GM23338 (cell line): ENCODE data around the gene TMPRSS2. TPM values are rescaled to one million over a fixed set of nuclear protein-coding genes. Genes with fewer than 3 reads are reported as not detected.

ENCODE experiments used
- ATAC-seq: fragments of 200-7000 bp; cut with Tn5 transposase; 3 replicates; pipeline ENCODE4 v1.9.1; 2020
- DNase-seq: peaks from one replicate; pipeline ENCODE4 v3.0.0-alpha.2; 2015; ENCODE audit warnings: low spot score
- H2AFZ ChIP-seq: fragments of 200-600 bp; sonication (generic); 2 replicates; pipeline ENCODE4 v1.8.0; 2016; ENCODE audit warnings: antibody characterized with exemption, mild to moderate bottlenecking, moderate library complexity
- H3F3A ChIP-seq: fragments of 200-600 bp; sonication (generic); replicated peaks from 2 replicates; pipeline ENCODE4 v1.8.0; 2017; ENCODE audit warnings: antibody characterized with exemption, mixed run types, low read depth
- H3K27ac ChIP-seq: fragments of 200-600 bp; sonication (generic); 2 replicates; pipeline ENCODE4 v1.6.1; 2016; ENCODE audit warnings: low read depth
- H3K27me3 ChIP-seq: fragments of 200-600 bp; sonication (generic); 2 replicates; pipeline ENCODE4 v1.8.0; 2016; ENCODE audit warnings: mild to moderate bottlenecking, mixed run types, moderate library complexity; ENCODE audit not compliant: insufficient read depth
- H3K36me3 ChIP-seq: fragments of 200-600 bp; sonication (generic); 2 replicates; pipeline ENCODE4 v1.8.0; 2016; ENCODE audit warnings: mild to moderate bottlenecking; ENCODE audit not compliant: insufficient read depth
- H3K4me1 ChIP-seq: fragments of 200-600 bp; sonication (generic); 2 replicates; pipeline ENCODE4 v1.8.0; 2016; ENCODE audit warnings: mild to moderate bottlenecking, moderate library complexity; ENCODE audit not compliant: insufficient read depth
- H3K4me2 ChIP-seq: fragments of 200-600 bp; sonication (generic); 2 replicates; pipeline ENCODE4 v1.7.1; 2017; ENCODE audit warnings: mixed run types
- H3K4me3 ChIP-seq: fragments of 200-600 bp; sonication (generic); 2 replicates; pipeline ENCODE4 v1.6.1; 2016; ENCODE audit warnings: mixed run types
- H3K79me2 ChIP-seq: fragments of 200-600 bp; sonication (generic); replicated peaks from 2 replicates; pipeline ENCODE4 v1.8.0; 2017; ENCODE audit warnings: mild to moderate bottlenecking; ENCODE audit not compliant: insufficient read depth
- H3K9me2 ChIP-seq: fragments of 200-600 bp; sonication (generic); 2 replicates; pipeline ENCODE4 v1.8.0; 2017; ENCODE audit not compliant: insufficient read depth
- H4K20me1 ChIP-seq: fragments of 200-600 bp; sonication (generic); replicated peaks from 2 replicates; pipeline ENCODE4 v1.8.0; 2017; ENCODE audit warnings: mild to moderate bottlenecking; ENCODE audit not compliant: insufficient read depth
- H3K27ac Mint-ChIP-seq: 2 replicates; pipeline ENCODE4 v1.8.0; 2020; ENCODE audit warnings: inconsistent platforms, mild to moderate bottlenecking, moderate library complexity, mixed read lengths
- H3K27me3 Mint-ChIP-seq: 3 replicates; pipeline ENCODE4 v1.8.0; 2022; ENCODE audit warnings: low read depth, mild to moderate bottlenecking, moderate library complexity, mixed read lengths, inconsistent platforms; ENCODE audit not compliant: insufficient read depth, poor library complexity
- H3K36me3 Mint-ChIP-seq: 3 replicates; pipeline ENCODE4 v1.8.0; 2021; ENCODE audit warnings: low read depth, mild to moderate bottlenecking, inconsistent platforms, moderate library complexity, mixed read lengths
- H3K4me1 Mint-ChIP-seq: 3 replicates; pipeline ENCODE4 v1.8.0; 2020; ENCODE audit warnings: mild to moderate bottlenecking, inconsistent platforms, mixed read lengths
- H3K4me3 Mint-ChIP-seq: 3 replicates; pipeline ENCODE4 v1.8.0; 2021; ENCODE audit warnings: moderate library complexity, mild to moderate bottlenecking, inconsistent platforms, mixed read lengths
- H3K9me3 Mint-ChIP-seq: 3 replicates; pipeline ENCODE4 v1.8.0; 2020; ENCODE audit warnings: moderate library complexity, mild to moderate bottlenecking, inconsistent platforms, mixed read lengths
- CREB1 ChIP-seq: fragments of 250-450 bp; sonication (Bioruptor Pico); IDR thresholded peaks from 2 replicates; pipeline ENCODE4 v1.5.0; 2020; ENCODE audit warnings: low read depth, mild to moderate bottlenecking, moderate library complexity
- CTCF ChIP-seq, 2 experiments: fragments of 200-600 bp in 1 of 2; sonication (generic) in 1 of 2; conservative IDR thresholded peaks; 2 replicates each; pipeline versions ENCODE4 v1.5.1 to v1.6.1; 2016 to 2017; ENCODE audit warnings: antibody characterized with exemption in 2 of 2, low read depth in 2 of 2, mild to moderate bottlenecking in 2 of 2, moderate library complexity in 1 of 2
- EZH2 ChIP-seq: fragments of 200-600 bp; sonication (generic); IDR thresholded peaks from one replicate; pipeline ENCODE4 v1.8.0; 2017; ENCODE audit warnings: antibody characterized with exemption, mild to moderate bottlenecking, low read depth; ENCODE audit not compliant: unreplicated experiment
- EZH2phosphoT487 ChIP-seq: fragments of 200-600 bp; sonication (generic); IDR thresholded peaks from one replicate; pipeline ENCODE4 v1.8.1; 2018; ENCODE audit warnings: antibody characterized with exemption; ENCODE audit not compliant: unreplicated experiment
- JUNB ChIP-seq: IDR thresholded peaks from one replicate; pipeline ENCODE4 v1.6.1; 2016; ENCODE audit warnings: antibody characterized with exemption; ENCODE audit not compliant: unreplicated experiment
- NANOG ChIP-seq: IDR thresholded peaks from 2 replicates; pipeline ENCODE4 v1.6.1; 2016; ENCODE audit warnings: antibody characterized with exemption, borderline replicate concordance
- POLR2AphosphoS5 ChIP-seq: IDR thresholded peaks from 2 replicates; pipeline ENCODE4 v1.6.1; 2016; ENCODE audit warnings: antibody characterized with exemption, low read depth
- STAT1 ChIP-seq: IDR thresholded peaks from one replicate; pipeline ENCODE4 v1.6.1; 2016; ENCODE audit warnings: antibody characterized with exemption; ENCODE audit not compliant: unreplicated experiment
- ZNF114 ChIP-seq: fragments of 250-450 bp; sonication (Bioruptor Pico); IDR thresholded peaks from 2 replicates; pipeline ENCODE4 v1.5.0; 2020; ENCODE audit warnings: mild to moderate bottlenecking, moderate library complexity
- ZNF331 ChIP-seq: fragments of 250-450 bp; sonication (Bioruptor Pico); IDR thresholded peaks from 2 replicates; pipeline ENCODE4 v1.5.0; 2020; ENCODE audit warnings: low read depth, mild to moderate bottlenecking, moderate library complexity
- polyA plus RNA-seq: library from polyadenylated mRNA; unstranded; fragments of >200 nt; fragmentation: Nextera tagmentation; extraction: Ambion mirVana; gene quantifications from 2 replicates; pipeline ENCODE4 v1.2.1, GENCODE V29; 2016
- total RNA-seq: library from RNA; depleted of rRNA; stranded (reverse); fragments of >200 nt; shearing (Covaris generic); gene quantifications from 2 replicates; pipeline ENCODE4 v1.2.3, GENCODE V29; 2014
- TF ChIP-seq, protein P1 (sequence below): fragments of 250-450 bp; sonication (Bioruptor Pico); IDR thresholded peaks from 2 replicates; pipeline ENCODE4 v1.5.0; 2020; ENCODE audit warnings: mild to moderate bottlenecking, moderate library complexity

TMPRSS2 gene
- total and polyA plus RNA-seq, 2 experiments from 2014 or later, result 2.3 to 4.9 TPM

- peaks cover 42% of the 10 kb centered on the region for H3K27me3 ChIP-seq
- no peaks in the 10 kb centered on the region for H4K20me1 ChIP-seq
- no peaks in the 10 kb centered on the region for H3K36me3 ChIP-seq
- Mint-ChIP-seq H3K4me3 (no peak overlapping the region), H3K36me3 (no peaks in the 10 kb centered on the region), H3K27ac (no peak overlapping the region), H3K27me3 (peaks cover 32% of the 10 kb centered on the region), H3K9me3 (no peaks in the 10 kb centered on the region; the same call in 2 of the 3 replicates), H3K4me1 (peaks cover 12% of the 10 kb centered on the region; the same call in 2 of the 3 replicates)
- TF ChIP-seq JUNB (no peak), STAT1 (no peak), CREB1 (CRISPR knock-in tag) (no peak), ZNF331 (CRISPR knock-in tag) (no peak), CTCF (conservative IDR thresholded peaks at IDR 0.05; ENCODE audit: low read depth in 2 of 2) (no peak)
- ATAC-seq (no peak), DNase-seq (no peak)
- no peak overlapping the region for H3K27ac ChIP-seq
- no peak overlapping the region for H2AFZ ChIP-seq
- H3F3A ChIP-seq, result no peaks in the 10 kb centered on the region
- no peaks in the 10 kb centered on the region for H3K79me2 ChIP-seq
- H3K4me2 ChIP-seq, result no peak overlapping the region
- H3K9me2 ChIP-seq, result 0 out of 2 replicates have a peak, but pooled peaks cover 3% of the 10 kb centered on the region
- H3K4me3 ChIP-seq, result no peak overlapping the region
- peaks cover 6% of the 10 kb centered on the region; the same call in 1 of the 2 replicates for H3K4me1 ChIP-seq
Observed at GRCh38 chr21:41429305-41429704, 78.7 kb downstream of the TMPRSS2 start.

DNA sequence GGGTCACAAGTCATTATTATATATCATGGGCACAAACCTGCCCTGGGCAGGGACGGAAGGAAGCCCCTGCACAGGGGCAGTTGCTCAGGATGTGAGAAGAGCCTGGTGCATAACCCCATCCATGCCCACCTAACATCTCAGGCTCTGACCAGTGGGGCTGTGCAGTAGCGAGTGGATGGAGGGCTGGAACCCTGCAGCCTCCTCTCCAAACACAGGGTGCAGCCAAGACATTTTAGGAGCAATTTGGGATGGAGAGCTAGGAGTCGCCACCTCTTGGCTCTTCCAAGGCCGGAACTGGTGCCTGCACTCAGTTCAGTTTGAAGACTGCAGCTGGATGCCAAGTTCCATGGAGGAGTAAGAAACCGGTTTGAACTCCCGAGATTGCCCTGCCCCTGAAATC lies 79.1 kb downstream of the TMPRSS2 start:
- DNase-seq (no peak), ATAC-seq (no peak)
- no peaks in the 10 kb centered on the region; the same call in 2 of the 3 replicates for H3K9me3 Mint-ChIP-seq
- H3K36me3 Mint-ChIP-seq, result no peaks in the 10 kb centered on the region
- H3K27me3 ChIP-seq, result peaks cover 42% of the 10 kb centered on the region
- no peaks in the 10 kb centered on the region for H3K79me2 ChIP-seq
- peaks cover 33% of the 10 kb centered on the region for H3K27me3 Mint-ChIP-seq
- peaks cover 6% of the 10 kb centered on the region; the same call in 1 of the 2 replicates for H3K4me1 ChIP-seq
- no peak overlapping the region for H3K4me3 Mint-ChIP-seq
- peaks cover 12% of the 10 kb centered on the region; the same call in 2 of the 3 replicates for H3K4me1 Mint-ChIP-seq
- 0 out of 2 replicates have a peak, but pooled peaks cover 3% of the 10 kb centered on the region for H3K9me2 ChIP-seq
- H2AFZ ChIP-seq, result no peak overlapping the region
- no peak overlapping the region for H3K4me2 ChIP-seq
- H3K27ac ChIP-seq, result no peak overlapping the region
- no peak overlapping the region for H3K27ac Mint-ChIP-seq
- no peaks in the 10 kb centered on the region for H3F3A ChIP-seq
- no peaks in the 10 kb centered on the region for H4K20me1 ChIP-seq
- no peak overlapping the region for H3K4me3 ChIP-seq
- no peaks in the 10 kb centered on the region for H3K36me3 ChIP-seq
- TF ChIP-seq POLR2AphosphoS5 (no peak), JUNB (no peak), NANOG (no peak), CTCF (conservative IDR thresholded peaks at IDR 0.05; ENCODE audit: low read depth in 2 of 2) (no peak), EZH2phosphoT487 (no peak), EZH2 (no peak), ZNF114 (no peak), CREB1 (CRISPR knock-in tag) (no peak), STAT1 (no peak), ZNF331 (CRISPR knock-in tag) (no peak)
- TF ChIP-seq, protein P1, sequence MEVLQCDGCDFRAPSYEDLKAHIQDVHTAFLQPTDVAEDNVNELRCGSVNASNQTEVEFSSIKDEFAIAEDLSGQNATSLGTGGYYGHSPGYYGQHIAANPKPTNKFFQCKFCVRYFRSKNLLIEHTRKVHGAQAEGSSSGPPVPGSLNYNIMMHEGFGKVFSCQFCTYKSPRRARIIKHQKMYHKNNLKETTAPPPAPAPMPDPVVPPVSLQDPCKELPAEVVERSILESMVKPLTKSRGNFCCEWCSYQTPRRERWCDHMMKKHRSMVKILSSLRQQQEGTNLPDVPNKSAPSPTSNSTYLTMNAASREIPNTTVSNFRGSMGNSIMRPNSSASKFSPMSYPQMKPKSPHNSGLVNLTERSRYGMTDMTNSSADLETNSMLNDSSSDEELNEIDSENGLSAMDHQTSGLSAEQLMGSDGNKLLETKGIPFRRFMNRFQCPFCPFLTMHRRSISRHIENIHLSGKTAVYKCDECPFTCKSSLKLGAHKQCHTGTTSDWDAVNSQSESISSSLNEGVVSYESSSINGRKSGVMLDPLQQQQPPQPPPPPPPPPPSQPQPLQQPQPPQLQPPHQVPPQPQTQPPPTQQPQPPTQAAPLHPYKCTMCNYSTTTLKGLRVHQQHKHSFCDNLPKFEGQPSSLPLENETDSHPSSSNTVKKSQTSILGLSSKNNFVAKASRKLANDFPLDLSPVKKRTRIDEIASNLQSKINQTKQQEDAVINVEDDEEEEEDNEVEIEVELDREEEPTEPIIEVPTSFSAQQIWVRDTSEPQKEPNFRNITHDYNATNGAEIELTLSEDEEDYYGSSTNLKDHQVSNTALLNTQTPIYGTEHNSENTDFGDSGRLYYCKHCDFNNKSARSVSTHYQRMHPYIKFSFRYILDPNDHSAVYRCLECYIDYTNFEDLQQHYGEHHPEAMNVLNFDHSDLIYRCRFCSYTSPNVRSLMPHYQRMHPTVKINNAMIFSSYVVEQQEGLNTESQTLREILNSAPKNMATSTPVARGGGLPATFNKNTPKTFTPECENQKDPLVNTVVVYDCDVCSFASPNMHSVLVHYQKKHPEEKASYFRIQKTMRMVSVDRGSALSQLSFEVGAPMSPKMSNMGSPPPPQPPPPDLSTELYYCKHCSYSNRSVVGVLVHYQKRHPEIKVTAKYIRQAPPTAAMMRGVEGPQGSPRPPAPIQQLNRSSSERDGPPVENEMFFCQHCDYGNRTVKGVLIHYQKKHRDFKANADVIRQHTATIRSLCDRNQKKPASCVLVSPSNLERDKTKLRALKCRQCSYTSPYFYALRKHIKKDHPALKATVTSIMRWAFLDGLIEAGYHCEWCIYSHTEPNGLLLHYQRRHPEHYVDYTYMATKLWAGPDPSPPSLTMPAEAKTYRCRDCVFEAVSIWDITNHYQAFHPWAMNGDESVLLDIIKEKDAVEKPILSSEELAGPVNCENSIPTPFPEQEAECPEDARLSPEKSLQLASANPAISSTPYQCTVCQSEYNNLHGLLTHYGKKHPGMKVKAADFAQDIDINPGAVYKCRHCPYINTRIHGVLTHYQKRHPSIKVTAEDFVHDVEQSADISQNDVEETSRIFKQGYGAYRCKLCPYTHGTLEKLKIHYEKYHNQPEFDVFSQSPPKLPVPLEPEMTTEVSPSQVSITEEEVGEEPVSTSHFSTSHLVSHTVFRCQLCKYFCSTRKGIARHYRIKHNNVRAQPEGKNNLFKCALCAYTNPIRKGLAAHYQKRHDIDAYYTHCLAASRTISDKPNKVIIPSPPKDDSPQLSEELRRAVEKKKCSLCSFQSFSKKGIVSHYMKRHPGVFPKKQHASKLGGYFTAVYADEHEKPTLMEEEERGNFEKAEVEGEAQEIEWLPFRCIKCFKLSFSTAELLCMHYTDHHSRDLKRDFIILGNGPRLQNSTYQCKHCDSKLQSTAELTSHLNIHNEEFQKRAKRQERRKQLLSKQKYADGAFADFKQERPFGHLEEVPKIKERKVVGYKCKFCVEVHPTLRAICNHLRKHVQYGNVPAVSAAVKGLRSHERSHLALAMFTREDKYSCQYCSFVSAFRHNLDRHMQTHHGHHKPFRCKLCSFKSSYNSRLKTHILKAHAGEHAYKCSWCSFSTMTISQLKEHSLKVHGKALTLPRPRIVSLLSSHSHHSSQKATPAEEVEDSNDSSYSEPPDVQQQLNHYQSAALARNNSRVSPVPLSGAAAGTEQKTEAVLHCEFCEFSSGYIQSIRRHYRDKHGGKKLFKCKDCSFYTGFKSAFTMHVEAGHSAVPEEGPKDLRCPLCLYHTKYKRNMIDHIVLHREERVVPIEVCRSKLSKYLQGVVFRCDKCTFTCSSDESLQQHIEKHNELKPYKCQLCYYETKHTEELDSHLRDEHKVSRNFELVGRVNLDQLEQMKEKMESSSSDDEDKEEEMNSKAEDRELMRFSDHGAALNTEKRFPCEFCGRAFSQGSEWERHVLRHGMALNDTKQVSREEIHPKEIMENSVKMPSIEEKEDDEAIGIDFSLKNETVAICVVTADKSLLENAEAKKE (CRISPR knock-in tag), result no peak
